Stimulated activated naive CD8-positive, alpha-beta T cell treated with anti-CD3 and anti-CD28 coated beads, Interleukin-15, Interleukin-2, amounts not matched to agents 100 U/mL and 50 U/mL, for 24 hours (primary cell): Measurements from ENCODE around the gene CDK5.

Experiments
- ATAC-seq: fragments of 150-1000 bp; cut with Tn5 transposase; one replicate; pipeline ENCODE4 v1.10.0; 2021
- DNase-seq: peaks from one replicate; pipeline ENCODE4 v3.0.0; 2021

The CDK5 gene

DNA sequence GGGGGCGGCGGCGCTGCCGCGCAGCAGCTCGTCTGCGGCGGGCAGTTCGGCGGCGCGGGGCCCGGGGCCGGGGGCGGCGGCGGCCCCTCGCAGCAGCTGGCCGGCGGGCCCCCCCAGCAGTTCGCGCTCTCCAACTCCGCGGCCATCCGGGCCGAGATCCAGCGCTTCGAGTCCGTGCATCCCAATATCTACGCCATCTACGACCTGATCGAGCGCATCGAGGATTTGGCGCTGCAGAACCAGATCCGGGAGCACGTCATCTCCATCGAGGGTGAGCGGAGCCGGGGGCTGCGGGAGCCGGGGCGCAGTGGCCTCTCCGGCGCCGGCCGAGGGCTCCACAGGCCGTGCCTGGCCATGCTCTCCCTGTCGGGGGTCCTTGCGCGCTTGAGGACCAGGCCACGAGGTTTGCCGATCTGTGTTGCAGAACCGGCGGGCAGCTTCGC, 29.1 kb upstream of the CDK5 start:
- ATAC-seq = no peak

DNA sequence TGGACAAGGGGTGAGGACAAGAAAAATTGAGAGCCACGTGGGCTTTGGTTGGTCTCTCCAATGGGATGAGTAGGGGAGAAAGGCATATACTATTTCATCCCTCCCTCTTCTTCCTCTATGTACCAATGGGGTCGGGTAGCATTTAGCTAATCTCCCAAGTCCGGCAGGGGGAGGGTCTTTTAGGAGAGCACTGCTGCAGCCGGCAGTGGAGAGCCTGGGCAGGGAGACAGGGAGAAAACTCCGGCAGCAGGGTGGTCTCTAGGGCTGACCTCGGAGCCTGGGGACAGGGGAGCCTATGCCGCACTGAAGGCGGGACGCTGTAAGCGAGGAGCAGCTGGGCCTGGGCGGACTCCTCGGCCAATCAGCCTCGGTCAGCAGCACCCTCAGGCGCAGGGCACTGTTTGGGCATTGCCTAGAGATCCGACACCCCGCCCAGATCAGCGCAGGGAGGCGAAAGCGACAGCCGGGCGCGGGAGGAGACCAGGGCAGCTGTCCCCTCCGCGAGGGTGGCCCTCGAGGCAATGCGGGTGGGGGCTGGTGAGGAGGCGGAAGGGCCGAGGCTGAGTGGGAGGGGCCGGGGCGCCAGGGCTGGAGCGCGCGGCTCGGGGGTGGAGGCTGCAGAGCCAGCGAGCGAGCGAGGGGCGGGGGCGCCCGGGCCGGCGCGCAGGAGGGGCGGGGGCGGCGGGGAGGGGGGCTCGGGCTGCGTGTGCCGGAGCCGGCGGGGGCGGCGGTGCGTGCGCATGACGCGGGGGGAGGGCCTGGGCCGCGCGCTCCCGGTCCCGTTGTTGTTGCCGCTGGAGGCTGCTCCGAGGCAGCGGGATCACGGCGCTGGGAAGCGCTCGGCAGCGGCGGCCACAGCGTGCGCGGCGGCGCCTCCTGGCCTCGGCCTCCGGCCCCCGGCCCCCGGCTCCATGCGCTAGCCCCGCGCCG, 28.3 kb upstream of the CDK5 start, which contains the start of gene AGAP3:
Gene AGAP3, plus strand, starts transcription at position 785 of the 930 bp plus-strand sequence. CDS start 267 bp downstream, outside the sequence.
- DNase-seq (peak; percentile 65), ATAC-seq (no peak)

More for the DNA sequence above, 29.1 kb upstream of the CDK5 start:
- peak; percentile 50 for DNase-seq

DNA sequence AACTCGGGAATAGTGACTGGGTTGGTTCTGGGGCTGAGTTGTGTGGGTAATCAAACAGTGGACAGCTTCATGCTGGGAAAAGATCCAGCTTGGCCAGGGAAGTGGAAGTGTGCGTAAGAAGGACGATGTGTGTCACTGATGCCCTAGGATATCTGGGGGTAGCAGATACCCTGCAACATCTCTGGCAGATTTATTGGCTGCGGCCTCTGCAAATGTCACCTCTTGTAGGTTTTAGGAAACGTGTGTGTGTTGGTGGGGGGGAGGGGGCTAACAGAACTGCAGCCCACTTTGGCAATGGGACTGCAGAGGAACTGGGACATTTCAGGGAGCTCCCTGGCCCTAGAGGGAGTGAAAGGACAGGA, 27.6 kb upstream of the CDK5 start:
- DNase-seq = no peak

DNA sequence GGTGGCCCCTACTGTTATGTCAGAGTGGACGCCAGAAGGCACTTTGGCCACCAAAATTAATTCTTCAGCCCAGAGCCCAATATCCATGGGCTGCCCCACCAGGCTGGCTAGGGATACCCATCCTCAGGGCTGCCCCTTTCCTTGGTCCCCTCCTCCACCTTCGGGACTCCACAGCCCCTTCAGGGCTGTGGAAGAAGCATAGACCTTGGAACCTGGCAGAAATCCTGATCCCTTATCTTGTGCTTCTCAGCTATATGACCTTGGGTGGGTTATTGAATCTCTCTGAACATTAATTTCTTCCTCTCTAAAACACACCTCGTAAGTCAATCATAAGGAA, 26.1 kb upstream of the CDK5 start:
- ATAC-seq = no peak
- no peak for DNase-seq

More for the DNA sequence above, 27.6 kb upstream of the CDK5 start:
- no peak for ATAC-seq

DNA sequence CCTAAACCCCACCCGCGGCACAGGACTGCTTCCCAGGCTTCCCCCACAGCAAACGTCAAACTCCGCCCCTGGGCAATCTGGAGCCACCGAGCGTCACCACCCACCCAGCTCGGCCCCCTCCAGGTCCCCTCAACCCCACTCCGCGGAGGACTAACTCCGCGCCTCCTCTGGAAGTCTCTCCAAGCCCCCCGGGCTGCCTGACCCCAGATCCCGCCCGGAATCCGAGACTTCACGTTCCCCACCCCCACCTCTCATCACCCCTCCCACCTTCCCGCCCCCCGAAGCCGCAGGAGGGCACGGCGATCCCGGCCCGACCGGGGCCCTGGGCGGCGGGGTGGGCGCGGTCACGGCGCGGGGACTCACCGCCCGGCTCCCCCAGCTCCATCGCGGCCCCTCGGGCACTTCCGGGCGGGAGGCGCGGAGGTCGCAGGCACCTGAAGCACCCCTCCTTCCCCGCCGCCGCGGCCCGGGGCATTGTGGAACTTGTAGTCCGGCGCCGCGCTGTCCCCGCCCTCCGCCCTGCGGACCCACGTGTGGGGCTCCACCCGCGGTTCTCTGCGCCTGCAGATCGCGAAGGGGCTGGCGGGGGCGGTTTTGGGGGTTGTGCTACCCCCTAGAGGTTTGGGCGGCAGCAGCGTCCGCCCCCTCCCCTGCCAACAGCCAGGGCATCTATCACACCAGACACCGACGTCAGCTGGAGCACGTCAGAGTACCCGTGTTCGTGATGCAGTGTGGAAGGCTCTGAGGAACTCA, 25.6 kb upstream of the CDK5 start, which contains the start of gene TMUB1:
Gene TMUB1, minus strand, starts transcription at position 423 of the 753 bp plus-strand sequence. CDS start 930 bp downstream, outside the sequence.
- DNase-seq (peak; percentile 89), ATAC-seq (peak; percentile 60)

DNA sequence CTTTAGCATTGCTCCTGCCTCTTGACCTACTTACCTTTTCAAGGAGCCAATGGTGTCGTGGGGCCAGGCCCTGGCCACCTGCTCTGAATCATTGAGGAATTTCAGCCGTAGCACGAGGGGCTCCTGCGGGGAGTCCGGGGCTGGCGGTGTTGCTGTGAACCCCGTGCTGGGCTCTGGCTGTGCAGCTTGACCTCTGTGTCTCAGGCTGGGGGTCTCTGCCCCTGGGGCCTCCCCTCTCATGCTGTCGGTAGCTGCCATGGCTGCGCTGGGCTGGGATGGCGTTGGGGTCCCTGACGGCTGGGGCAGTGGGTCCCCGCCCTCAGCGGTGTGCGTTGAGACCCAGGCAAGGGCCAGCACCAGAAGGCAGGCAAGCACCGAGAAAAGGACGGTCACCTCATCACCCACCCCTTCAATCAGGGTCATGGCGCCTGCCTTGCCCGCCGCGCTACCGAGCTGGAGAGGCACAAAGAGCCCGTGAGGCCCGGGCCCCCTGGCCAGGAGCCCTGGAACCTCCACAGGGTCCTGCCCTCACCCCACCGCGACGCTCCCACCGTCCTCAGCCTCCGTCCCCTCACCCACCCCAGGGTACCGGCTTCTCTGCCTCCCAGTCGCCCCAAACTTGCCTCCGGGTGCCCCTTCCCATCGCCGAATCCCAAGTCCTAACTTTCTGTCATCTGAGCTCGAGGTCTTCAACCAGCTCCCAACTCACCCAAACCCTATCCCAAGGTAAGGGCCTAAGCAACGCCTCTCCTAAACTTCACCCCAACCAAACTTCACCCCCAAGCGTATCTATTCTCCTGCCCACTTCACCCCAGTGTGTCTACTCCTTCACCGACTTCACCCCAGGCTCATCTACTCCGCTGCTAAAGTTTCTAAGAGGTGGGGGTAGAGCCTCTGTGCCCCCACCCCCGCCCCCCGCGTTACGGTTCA, 24.7 kb upstream of the CDK5 start:
- DNase-seq (no peak), ATAC-seq (no peak)

DNA sequence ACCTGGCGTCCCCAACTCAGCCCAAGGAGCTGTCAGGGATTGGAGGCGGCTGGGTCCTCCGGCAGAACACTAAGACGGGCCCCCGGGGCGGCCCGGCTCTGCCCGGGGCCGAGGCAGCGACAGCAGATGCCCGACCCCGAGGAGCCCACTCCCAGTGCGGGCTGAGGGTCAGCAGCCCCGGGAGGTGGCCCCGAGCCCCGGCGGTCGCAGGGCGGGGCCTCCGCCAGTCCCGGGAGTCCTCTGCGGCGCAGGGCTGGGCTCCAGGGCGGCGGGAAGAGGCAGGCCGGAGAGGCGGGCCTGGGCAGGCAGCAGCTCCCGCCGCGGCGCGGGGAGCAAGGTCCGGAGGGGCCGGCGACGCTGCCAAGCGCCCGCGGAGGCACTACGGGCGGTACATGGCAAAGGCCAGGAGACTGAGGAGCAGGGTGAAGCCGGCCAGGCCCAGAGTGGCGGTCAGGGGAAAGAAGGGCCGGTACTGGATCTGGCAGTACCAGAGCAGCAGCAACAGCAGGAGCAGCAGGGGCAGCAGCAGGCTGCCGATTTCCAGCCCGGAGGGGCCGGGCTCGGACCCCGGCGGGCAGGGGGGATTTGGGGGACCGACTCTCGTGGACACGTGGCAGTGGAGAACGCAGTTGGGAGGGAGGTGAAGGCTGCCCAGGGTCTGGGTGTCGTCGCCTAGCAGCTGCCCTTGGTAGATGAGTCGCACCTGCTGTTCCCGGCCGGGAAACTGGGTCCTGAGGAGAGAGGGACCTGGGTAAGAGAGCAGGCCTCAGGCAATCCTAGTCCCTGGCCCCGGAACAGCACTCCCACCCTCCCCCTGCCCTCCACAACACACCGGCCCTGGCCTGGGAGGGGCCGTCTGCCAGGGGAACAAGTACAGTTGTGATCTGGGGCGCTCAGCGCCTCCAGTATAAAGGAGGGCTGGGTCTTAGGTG, 23.7 kb upstream of the CDK5 start:
- DNase-seq = no peak
- ATAC-seq = no peak

DNA sequence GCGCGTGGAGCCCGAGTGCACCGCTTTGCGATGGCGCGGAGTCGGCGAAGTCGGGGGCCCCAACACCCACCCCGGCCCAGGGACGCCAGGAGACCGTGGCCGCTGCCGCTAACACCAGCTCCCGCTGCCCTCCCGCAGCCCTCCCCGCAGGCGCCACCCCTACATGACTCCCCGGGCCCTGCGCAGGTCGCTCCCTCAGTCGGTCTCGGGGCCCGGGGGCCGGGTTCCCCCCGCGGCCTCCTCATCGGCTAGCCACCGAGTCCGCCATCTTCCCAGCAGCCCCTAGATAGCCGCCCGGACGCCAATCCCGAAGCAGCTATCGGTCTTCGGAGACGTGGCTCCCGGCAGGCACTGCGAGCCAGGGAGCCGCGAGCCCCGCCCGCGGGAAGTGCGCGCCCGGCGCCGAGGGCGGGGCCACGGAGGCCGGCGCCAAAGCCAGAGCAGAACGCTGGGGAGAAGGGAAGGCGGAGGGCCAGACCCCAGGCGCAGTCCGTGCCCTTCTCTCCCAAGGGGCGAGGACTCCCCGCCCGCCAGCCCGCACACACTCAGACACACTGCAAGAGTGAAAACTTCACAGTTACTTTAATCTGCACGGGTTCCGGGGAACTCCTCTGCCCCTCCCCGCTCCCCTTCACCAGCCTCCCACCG, 22.9 kb upstream of the CDK5 start, which contains the start of gene FASTK:
Gene FASTK, minus strand, starts transcription at position 288 of the 648 bp plus-strand sequence. Its CDS starts 43 bp downstream, at position 245.
- DNase-seq = peak; percentile 89
- peak; percentile 88 for ATAC-seq

DNA sequence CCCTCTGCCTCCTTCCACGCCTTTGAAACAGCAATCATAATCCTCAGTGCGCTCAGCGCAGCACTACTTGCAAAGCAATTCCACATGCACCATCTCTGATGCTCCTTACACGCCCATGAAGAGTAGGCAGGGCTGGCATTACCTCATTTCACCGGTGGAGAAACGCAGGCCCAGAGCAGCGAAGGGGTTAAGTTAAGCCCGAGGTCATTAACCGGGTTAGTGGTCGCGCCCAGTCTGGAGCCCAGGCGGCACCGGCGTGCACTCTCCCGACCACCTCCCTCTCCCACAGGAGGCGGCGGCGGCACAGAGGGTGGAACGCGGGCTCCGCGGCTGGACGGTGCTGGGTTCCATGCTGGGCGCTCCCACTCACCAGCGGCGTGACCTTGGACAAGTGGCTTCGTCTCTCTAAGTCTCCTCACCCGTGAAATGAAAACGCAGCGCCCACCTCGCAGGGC, 22.4 kb upstream of the CDK5 start:
- ATAC-seq (peak; percentile 1), DNase-seq (no peak)

DNA sequence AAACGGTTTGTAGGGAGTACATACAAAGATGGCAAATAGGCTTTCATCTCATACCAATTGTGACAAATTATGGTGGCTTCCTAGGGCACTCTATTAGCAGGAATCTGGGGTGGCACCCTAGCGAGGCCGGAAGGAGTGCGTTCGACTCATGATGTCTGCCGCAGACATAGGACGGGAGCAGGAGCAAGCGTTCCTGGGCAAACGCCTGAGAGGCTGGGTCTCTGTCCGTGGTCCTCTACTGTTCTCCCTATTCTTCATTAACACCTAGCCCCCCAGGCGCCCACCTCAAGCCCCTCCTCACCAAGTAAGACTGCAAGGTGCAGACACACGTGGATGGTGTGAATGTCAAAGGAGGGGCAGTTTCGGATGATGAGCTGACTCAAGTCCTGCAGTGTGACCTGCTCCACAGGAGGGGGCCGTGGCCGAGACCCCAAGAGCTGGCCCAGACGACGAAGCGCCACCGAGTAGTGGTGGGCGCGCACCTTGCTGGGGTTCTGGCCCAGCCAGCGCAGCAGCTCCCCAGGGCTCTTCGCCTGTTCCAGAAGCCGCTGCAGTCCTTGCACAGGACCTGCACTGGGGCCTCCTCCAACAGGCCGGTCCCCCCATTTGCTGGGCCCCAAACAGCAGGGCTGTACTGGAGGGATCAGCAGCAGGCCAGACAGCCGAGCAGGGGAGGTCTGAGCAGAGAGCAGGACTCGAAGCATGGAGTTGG, 21.7 kb upstream of the CDK5 start:
- no peak for ATAC-seq
- DNase-seq = no peak

DNA sequence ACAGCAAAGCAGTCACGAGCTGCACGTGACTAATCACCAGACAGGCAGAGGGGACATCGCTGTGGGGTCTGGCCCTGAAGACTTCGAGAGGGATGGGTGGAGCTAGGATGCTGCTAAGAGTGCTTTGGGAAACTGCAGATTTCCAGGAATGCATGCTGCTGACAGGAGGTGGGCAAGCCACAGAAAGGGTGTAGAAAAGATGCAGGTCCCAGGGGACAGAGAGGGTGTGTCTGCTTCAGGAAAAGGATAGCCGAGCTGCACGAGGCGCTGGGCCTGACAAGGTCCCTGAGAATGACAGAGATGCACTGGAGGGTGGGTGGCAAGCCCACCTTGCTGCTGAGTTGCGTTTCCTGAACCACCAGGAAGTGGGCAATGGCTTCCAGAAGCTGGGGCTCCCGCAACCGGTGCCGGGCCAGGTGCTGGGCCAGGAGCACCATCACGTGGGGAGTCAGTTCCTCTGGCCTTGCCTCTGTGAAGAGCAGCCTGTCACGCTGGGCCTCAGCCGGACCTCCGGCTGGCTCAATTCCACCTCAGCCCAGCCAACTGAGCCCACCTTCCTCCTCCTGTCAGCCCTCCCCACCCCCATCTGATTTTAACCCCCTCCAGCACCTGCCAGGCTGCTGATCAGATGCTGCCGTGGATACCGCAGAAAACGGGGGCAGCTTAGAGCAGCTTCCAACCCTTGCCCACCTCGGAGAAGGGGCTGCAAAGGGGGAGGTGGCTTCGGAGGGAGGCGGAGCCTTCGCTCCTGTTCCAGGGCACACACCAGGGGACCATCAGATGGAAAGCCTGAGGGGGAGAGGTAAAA, 20.7 kb upstream of the CDK5 start:
- no peak for DNase-seq
- ATAC-seq = no peak

DNA sequence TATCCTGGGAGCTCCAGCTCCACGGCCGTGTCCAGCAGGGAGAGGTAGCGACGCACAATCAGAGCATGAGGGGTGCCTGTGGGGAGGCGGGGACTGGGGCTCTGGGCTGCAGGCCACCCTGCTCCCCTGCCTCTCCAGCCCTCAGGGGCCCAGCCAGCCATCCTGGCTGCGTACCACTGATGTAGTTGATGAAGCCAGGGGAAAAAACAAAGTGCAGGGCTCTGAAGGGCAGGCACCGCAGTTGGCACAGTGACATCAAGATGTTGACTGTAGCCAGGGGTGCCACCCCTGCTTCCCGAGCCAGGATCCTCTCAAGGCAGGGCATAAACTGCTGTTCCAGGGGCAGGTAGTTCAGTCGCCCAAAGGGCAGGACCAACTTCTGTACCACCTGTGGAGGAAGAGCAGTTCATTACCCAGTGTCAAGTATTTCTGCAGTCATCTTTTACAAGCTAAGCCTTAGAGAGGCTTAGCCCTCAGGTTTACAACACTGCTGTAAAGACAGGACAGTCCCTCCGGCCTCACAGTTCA, 20.1 kb upstream of the CDK5 start:
- no peak for ATAC-seq
- DNase-seq = no peak

DNA sequence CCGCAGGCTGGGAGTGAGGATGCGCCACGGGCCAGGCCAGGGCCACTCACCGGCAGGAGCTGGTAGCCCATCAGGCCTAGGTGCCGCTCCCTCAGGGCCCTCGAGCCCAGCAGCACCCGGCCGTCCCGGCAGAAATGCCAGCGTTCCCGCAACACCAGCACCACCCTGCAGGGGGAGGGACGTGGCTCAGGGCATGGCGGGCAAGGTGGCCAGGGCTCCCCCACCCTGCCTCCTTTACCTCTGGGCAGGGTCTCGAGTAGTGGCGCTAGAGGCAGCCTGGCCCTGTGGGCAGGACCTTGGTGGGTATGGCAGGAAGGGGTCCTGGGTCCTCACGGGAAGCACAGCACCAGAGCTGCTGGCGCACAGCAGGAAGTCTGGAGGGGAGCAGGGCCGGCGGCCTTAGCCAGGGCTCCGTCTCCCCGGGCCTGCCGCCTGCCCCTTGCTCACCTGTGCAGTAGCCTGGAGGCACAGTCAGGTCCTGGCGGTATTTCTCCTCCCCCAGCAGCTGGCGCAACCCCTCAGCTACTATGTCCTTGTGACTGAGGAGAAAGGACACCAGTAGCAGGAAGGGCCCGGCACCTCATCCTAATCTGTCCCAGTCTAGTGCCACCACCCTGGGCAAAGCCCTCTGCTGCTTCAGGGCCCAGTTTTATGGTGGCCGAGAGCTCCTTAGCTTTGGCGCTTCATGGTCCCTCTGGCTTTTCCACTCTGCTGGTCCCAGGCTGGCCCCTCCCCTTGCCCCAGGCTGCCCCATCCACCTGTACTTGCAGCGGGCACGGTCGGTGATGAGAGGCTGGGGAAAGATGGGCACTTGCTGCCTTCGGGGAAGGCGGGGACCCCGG, 19.4 kb upstream of the CDK5 start:
- ATAC-seq (no peak), DNase-seq (no peak)

DNA sequence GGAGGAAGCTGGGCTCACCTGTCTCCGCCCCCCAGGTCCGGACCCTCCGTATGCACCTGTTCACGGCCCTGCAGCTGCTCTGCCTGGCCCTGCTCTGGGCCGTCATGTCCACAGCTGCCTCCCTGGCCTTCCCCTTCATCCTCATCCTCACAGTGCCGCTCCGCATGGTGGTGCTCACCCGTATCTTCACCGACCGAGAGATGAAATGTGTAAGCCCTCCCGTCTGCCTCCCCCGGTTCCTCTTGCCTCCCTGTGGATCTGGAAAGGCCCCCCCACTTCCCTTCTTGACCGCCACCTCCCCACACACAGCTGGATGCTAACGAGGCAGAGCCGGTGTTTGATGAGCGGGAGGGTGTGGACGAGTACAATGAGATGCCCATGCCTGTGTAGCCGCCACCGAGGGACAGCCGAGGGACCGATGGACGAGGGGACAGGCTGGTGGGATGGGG, 18.3 kb upstream of the CDK5 start:
- DNase-seq (no peak), ATAC-seq (no peak)

DNA sequence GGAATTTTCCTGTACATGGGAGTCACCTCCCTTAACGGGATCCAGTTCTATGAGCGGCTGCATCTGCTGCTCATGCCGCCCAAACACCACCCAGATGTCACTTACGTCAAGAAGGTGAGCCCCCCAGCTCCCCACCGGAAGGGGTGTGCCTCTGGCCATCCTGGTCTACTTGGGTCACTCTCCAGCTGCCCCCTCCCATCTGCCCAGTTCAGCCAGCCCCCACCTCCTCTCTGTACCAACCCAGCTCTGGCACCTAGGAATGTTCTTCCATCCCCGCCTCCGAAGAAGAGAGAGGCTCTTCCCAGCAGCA, 17.9 kb upstream of the CDK5 start:
- DNase-seq (no peak), ATAC-seq (no peak)

DNA sequence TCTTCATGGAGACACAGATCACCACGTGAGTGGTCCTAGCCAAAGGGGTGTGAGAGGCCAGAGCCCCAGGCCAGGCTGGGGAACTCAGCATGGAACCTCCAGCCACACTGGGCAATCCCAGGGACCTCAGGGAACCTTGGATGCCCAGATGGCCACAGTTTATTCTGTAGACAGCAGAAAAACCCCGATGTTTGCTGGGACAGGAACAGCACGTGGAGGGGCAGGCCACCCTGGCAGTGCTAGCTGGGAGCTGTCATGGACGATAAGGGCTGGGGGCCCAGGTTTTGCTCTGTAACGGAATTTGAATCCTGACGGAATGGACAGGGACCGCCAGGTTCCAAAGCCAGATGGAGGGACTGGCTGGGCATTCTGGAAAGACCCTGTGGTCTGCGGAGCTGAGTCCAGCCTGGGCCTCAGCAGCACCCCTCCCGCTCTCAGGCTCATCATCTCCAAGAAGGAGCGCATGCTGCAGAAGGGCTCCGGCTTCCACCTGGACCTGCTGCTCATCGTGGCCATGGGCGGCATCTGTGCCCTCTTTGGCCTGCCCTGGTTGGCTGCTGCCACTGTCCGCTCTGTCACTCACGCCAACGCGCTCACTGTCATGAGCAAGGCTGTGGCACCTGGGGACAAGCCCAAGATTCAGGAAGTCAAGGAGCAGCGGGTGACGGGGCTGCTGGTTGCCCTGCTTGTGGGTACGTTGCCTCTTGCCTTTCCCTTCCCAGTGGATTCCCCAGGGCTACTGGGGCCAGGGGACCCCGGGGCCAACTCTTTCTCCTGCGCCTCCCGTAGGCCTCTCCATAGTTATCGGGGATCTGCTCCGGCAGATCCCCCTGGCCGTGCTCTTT, 17.3 kb upstream of the CDK5 start:
- ATAC-seq = no peak
- no peak for DNase-seq
